PC-9 (cell line): ENCODE data around the gene CTAG1A.
"Not testable (repeated sequence)": the region's sequence is repeated elsewhere in the genome, so short reads cannot be mapped to it uniquely, and the experiment has no call there.

ENCODE experiments used
- EZH2 ChIP-seq: fragments of 200-600 bp; sonication (generic); IDR thresholded peaks from 2 replicates; pipeline ENCODE4 v1.8.0; 2017; ENCODE audit warnings: antibody characterized with exemption, low read depth
- TF ChIP-seq, protein P1 (sequence below): fragments of 200-600 bp; sonication (generic); conservative IDR thresholded peaks from 2 replicates; pipeline ENCODE4 v1.6.1; 2017; ENCODE audit warnings: mixed run types, antibody characterized with exemption, mild to moderate bottlenecking, moderate library complexity

DNA sequence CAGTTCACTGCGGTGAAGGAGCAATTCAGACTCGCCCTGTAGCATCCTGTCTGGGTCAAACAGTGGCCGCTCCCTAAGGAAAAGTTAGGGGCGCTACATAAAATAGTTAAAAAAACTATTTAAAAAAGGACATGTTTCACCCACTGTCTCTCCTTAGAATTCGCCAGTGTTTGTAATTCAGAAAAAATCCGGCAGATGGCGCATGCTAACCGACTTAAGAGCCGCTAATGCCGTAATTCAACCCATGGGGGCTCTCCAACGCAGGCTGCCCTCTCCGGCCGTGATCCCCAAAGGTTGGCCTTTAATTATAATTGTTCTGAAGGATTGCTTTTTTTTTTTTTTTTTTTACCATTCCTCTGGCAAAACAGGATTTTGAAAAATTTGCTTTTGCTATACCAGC, 5.5 kb downstream of the CTAG1A start:
- TF ChIP-seq, protein P1, sequence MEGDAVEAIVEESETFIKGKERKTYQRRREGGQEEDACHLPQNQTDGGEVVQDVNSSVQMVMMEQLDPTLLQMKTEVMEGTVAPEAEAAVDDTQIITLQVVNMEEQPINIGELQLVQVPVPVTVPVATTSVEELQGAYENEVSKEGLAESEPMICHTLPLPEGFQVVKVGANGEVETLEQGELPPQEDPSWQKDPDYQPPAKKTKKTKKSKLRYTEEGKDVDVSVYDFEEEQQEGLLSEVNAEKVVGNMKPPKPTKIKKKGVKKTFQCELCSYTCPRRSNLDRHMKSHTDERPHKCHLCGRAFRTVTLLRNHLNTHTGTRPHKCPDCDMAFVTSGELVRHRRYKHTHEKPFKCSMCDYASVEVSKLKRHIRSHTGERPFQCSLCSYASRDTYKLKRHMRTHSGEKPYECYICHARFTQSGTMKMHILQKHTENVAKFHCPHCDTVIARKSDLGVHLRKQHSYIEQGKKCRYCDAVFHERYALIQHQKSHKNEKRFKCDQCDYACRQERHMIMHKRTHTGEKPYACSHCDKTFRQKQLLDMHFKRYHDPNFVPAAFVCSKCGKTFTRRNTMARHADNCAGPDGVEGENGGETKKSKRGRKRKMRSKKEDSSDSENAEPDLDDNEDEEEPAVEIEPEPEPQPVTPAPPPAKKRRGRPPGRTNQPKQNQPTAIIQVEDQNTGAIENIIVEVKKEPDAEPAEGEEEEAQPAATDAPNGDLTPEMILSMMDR, result not testable (repeated sequence)
- not testable (repeated sequence) for TF ChIP-seq EZH2
